Activated CD8-positive, alpha-beta memory T cell treated with anti-CD3 and anti-CD28 coated beads for 48 hours (primary cell): ENCODE data around the gene MITF.

Source experiments
- DNase-seq, 3 experiments: peaks; one replicate each; pipeline ENCODE4 v3.0.0-alpha.2; 2020; ENCODE audit warnings: low read depth in 2 of 3, low spot score in 2 of 3

The MITF gene

GRCh38 chr3:69868841-69869420 lies 129.7 kb downstream of the MITF start:
- DNase-seq: no peak

GRCh38 chr3:69869643-69870042 lies 130.4 kb downstream of the MITF start:
- no peak for DNase-seq

- no peak for DNase-seq
Measured at GRCh38 chr3:69871251-69871650, 132.0 kb downstream of the MITF start.

- no peak for DNase-seq
Measured at GRCh38 chr3:69871868-69872267, 132.6 kb downstream of the MITF start.

- no peak for DNase-seq
Measured at GRCh38 chr3:69872783-69873378, 133.6 kb downstream of the MITF start.

GRCh38 chr3:69876073-69876472 lies 136.8 kb downstream of the MITF start:
- no peak for DNase-seq

- no peak for DNase-seq
Measured at GRCh38 chr3:69878254-69878653, 139.0 kb downstream of the MITF start.

- no peak for DNase-seq
Measured at GRCh38 chr3:69879051-69879450, 139.8 kb downstream of the MITF start.

- DNase-seq: no peak
Measured at GRCh38 chr3:69880069-69880640, 140.9 kb downstream of the MITF start.

- no peak for DNase-seq
Measured at GRCh38 chr3:69881051-69881450, 141.8 kb downstream of the MITF start.

- DNase-seq: no peak
Measured at GRCh38 chr3:69881756-69882428, 142.6 kb downstream of the MITF start.

- DNase-seq: no peak
Measured at GRCh38 chr3:69882560-69882959, 143.3 kb downstream of the MITF start.

- no peak for DNase-seq
Measured at GRCh38 chr3:69888040-69888942, 149.0 kb downstream of the MITF start.

- no peak for DNase-seq
Measured at GRCh38 chr3:69888943-69889315, 149.7 kb downstream of the MITF start.

GRCh38 chr3:69890084-69890483 lies 150.8 kb downstream of the MITF start:
- DNase-seq: no peak

- no peak for DNase-seq
Measured at GRCh38 chr3:69890691-69891090, 151.4 kb downstream of the MITF start.

GRCh38 chr3:69892706-69893105 lies 153.4 kb downstream of the MITF start:
- no peak for DNase-seq

GRCh38 chr3:69893274-69893673 lies 154.0 kb downstream of the MITF start:
- DNase-seq: no peak

GRCh38 chr3:69896095-69896494 lies 156.8 kb downstream of the MITF start:
- no peak for DNase-seq

GRCh38 chr3:69900331-69900730 lies 161.1 kb downstream of the MITF start:
- no peak for DNase-seq

GRCh38 chr3:69901802-69902201 lies 162.5 kb downstream of the MITF start:
- DNase-seq: no peak
